ENCODE results near the gene ROR1. TPM values are rescaled to one million over a fixed set of nuclear protein-coding genes. Genes with fewer than 3 reads are reported as not detected.

ROR1 gene
- total RNA-seq, 1 experiment from 2014 or later: 56.3 TPM

GRCh38 chr1:64042331-64043100 is 268.7 kb downstream of the ROR1 start:
- peaks cover 66% of the 10 kb centered on the region for H3K4me1 Mint-ChIP-seq
- POLR2A ChIA-PET: no interaction called here
- H3K27ac Mint-ChIP-seq: no peak overlapping the region

DNA sequence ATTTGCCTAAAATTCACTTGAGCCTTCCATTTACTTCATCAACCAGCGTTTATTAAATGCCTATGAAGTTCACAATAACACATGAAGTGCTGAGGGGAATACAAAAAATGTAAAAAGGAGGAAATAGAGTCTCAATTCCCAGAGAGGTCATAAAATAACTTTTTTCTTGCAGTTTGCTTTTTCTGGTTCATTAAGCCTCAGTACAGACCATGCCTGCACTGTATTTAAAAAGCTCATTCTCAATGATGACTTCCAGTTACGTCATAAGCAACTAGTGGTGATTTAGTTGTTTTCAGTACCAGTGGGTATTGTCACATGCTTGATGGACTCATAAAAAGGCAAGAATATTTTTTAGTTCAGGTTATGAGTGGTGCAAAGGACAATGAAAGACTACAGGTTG is 269.5 kb downstream of the ROR1 start:
- Mint-ChIP-seq H3K36me3 (no peaks in the 10 kb centered on the region), H3K4me1 (peaks cover 60% of the 10 kb centered on the region), H3K27me3 (ENCODE audit: low read depth) (no peaks in the 10 kb centered on the region), H3K9me3 (no peaks in the 10 kb centered on the region), H3K27ac (no peak overlapping the region), H3K4me3 (no peak overlapping the region)
- ChIA-PET POLR2A (no interaction called here), CTCF (interaction anchor here (0.9 kb wide), 1 partner anchor 351 kb away, joined by 3 read pairs; no protein-coding TSS in a partner anchor)
- no peak for ATAC-seq
- DNase-seq (ENCODE audit: low spot score): no peak
- TF ChIP-seq ETV6 (CRISPR knock-in tag; IDR thresholded peaks at IDR 0.05) (no peak), ZBTB21 (CRISPR knock-in tag; IDR thresholded peaks at IDR 0.05; ENCODE audit: borderline replicate concordance) (no peak), TEAD4 (CRISPR knock-in tag; IDR thresholded peaks at IDR 0.05) (no peak), CREB1 (CRISPR knock-in tag; IDR thresholded peaks at IDR 0.05) (no peak), HMGXB4 (CRISPR knock-in tag; IDR thresholded peaks at IDR 0.05) (no peak), NFATC4 (CRISPR knock-in tag; IDR thresholded peaks at IDR 0.05) (no peak), ZNF317 (CRISPR knock-in tag; IDR thresholded peaks at IDR 0.05; ENCODE audit: borderline replicate concordance, low read depth) (no peak), CREM (CRISPR knock-in tag; IDR thresholded peaks at IDR 0.05) (no peak)
- TF ChIP-seq, protein P1, sequence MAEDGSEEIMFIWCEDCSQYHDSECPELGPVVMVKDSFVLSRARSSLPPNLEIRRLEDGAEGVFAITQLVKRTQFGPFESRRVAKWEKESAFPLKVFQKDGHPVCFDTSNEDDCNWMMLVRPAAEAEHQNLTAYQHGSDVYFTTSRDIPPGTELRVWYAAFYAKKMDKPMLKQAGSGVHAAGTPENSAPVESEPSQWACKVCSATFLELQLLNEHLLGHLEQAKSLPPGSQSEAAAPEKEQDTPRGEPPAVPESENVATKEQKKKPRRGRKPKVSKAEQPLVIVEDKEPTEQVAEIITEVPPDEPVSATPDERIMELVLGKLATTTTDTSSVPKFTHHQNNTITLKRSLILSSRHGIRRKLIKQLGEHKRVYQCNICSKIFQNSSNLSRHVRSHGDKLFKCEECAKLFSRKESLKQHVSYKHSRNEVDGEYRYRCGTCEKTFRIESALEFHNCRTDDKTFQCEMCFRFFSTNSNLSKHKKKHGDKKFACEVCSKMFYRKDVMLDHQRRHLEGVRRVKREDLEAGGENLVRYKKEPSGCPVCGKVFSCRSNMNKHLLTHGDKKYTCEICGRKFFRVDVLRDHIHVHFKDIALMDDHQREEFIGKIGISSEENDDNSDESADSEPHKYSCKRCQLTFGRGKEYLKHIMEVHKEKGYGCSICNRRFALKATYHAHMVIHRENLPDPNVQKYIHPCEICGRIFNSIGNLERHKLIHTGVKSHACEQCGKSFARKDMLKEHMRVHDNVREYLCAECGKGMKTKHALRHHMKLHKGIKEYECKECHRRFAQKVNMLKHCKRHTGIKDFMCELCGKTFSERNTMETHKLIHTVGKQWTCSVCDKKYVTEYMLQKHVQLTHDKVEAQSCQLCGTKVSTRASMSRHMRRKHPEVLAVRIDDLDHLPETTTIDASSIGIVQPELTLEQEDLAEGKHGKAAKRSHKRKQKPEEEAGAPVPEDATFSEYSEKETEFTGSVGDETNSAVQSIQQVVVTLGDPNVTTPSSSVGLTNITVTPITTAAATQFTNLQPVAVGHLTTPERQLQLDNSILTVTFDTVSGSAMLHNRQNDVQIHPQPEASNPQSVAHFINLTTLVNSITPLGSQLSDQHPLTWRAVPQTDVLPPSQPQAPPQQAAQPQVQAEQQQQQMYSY (CRISPR knock-in tag; IDR thresholded peaks at IDR 0.05): no peak
- TF ChIP-seq, protein P2, sequence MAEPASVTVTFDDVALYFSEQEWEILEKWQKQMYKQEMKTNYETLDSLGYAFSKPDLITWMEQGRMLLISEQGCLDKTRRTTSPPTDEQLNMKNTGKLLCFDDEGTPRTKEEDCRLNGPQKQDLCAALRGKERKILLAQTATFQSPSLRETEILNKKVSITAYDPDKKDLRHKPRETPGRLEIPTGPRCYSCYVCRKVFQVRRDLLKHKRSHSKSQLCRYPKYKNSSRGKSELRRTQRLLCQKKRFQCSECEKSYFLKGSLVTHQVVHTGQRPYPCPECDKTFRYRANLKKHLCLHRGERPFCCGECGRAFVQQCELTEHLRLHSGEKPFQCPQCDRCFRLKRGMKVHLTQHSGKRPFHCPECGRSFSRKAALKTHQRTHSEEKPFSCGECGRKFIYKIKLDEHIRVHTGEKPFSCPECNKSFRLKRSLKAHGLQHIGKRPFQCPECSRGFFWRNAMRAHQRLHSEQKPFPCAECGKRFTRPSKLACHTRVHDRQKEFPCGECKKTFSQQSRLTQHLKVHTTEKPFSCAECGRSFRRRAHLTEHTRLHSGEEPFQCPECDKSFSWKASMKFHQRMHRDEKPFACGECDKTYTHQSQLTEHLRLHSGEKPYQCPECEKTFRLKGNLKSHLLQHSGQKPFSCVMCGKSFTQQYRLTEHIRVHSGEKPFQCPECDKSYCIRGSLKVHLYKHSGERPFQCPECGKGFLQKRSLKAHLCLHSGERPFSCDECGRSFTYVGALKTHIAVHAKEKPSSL (CRISPR knock-in tag; conservative IDR thresholded peaks at IDR 0.05): no peak
- TF ChIP-seq, protein P3, sequence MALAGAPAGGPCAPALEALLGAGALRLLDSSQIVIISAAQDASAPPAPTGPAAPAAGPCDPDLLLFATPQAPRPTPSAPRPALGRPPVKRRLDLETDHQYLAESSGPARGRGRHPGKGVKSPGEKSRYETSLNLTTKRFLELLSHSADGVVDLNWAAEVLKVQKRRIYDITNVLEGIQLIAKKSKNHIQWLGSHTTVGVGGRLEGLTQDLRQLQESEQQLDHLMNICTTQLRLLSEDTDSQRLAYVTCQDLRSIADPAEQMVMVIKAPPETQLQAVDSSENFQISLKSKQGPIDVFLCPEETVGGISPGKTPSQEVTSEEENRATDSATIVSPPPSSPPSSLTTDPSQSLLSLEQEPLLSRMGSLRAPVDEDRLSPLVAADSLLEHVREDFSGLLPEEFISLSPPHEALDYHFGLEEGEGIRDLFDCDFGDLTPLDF (CRISPR knock-in tag; IDR thresholded peaks at IDR 0.05): no peak

More at GRCh38 chr1:64042331-64043100, 268.7 kb downstream of the ROR1 start:
- no peaks in the 10 kb centered on the region for H3K27me3 Mint-ChIP-seq (ENCODE audit: low read depth)
- H3K36me3 Mint-ChIP-seq: no peaks in the 10 kb centered on the region
- DNase-seq (ENCODE audit: low spot score) (no peak), ATAC-seq (no peak)
- no peaks in the 10 kb centered on the region for H3K9me3 Mint-ChIP-seq
- H3K4me3 Mint-ChIP-seq: no peak overlapping the region
- TF ChIP-seq, protein P4, sequence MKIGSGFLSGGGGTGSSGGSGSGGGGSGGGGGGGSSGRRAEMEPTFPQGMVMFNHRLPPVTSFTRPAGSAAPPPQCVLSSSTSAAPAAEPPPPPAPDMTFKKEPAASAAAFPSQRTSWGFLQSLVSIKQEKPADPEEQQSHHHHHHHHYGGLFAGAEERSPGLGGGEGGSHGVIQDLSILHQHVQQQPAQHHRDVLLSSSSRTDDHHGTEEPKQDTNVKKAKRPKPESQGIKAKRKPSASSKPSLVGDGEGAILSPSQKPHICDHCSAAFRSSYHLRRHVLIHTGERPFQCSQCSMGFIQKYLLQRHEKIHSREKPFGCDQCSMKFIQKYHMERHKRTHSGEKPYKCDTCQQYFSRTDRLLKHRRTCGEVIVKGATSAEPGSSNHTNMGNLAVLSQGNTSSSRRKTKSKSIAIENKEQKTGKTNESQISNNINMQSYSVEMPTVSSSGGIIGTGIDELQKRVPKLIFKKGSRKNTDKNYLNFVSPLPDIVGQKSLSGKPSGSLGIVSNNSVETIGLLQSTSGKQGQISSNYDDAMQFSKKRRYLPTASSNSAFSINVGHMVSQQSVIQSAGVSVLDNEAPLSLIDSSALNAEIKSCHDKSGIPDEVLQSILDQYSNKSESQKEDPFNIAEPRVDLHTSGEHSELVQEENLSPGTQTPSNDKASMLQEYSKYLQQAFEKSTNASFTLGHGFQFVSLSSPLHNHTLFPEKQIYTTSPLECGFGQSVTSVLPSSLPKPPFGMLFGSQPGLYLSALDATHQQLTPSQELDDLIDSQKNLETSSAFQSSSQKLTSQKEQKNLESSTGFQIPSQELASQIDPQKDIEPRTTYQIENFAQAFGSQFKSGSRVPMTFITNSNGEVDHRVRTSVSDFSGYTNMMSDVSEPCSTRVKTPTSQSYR (CRISPR knock-in tag; IDR thresholded peaks at IDR 0.05): no peak
- no peak for TF ChIP-seq ZNF396 (CRISPR knock-in tag; IDR thresholded peaks at IDR 0.05; ENCODE audit: borderline replicate concordance)
- TF ChIP-seq CREB1 (CRISPR knock-in tag; IDR thresholded peaks at IDR 0.05): no peak
- TF ChIP-seq ESRRA (CRISPR knock-in tag; IDR thresholded peaks at IDR 0.05; ENCODE audit: borderline replicate concordance): no peak
- CTCF ChIA-PET: no interaction called here
